HepG2 (cell line): ENCODE data around the gene SLC38A2. TPM values are rescaled to one million over a fixed set of nuclear protein-coding genes. Genes with fewer than 3 reads are reported as not detected.

Source experiments
- CBX1 ChIP-seq: IDR thresholded peaks from one replicate; pipeline ENCODE4 v1.6.1; 2016; ENCODE audit warnings: antibody characterized with exemption, low read depth
- CEBPG ChIP-seq: IDR thresholded peaks from 2 replicates; pipeline ENCODE4 v1.6.1; 2016
- CEBPZ ChIP-seq: IDR thresholded peaks from 2 replicates; pipeline ENCODE4 v1.6.1; 2012; ENCODE audit warnings: low read length, improper control_type of control experiment
- CENPT ChIP-seq: sonication (generic); formaldehyde crosslinking; IDR thresholded peaks from 2 replicates; pipeline ENCODE4 v1.8.0; 2022; ENCODE audit warnings: low read depth, mild to moderate bottlenecking, moderate library complexity, missing genetic modification reagents
- CTCF ChIP-seq: sonication (generic); formaldehyde crosslinking; IDR thresholded peaks from 2 replicates; pipeline ENCODE4 v1.5.0; 2020; ENCODE audit warnings: mild to moderate bottlenecking, missing genetic modification reagents, moderate library complexity
- FOXA1 ChIP-seq, 2 experiments: fragments of 450-650 bp in 1 of 2; sonication (generic) in 1 of 2; formaldehyde crosslinking in 1 of 2; IDR thresholded peaks; 2 replicates each; pipeline versions ENCODE4 v1.4.0 to v1.6.1; 2016 to 2020; ENCODE audit warnings: missing genetic modification reagents in 1 of 2
- GRHL1 ChIP-seq: sonication (generic); formaldehyde crosslinking; conservative IDR thresholded peaks from 2 replicates; pipeline ENCODE4 v1.8.0; 2022; ENCODE audit warnings: missing genetic modification reagents
- GZF1 ChIP-seq: sonication (generic); formaldehyde crosslinking; IDR thresholded peaks from 2 replicates; pipeline ENCODE4 v1.5.1; 2020; ENCODE audit warnings: mild to moderate bottlenecking, missing genetic modification reagents
- HMG20A ChIP-seq: IDR thresholded peaks from 2 replicates; pipeline ENCODE4 v1.6.1; 2016; ENCODE audit warnings: borderline replicate concordance
- JARID2 ChIP-seq: sonication (generic); formaldehyde crosslinking; IDR thresholded peaks from 2 replicates; pipeline ENCODE4 v1.8.1; 2023; ENCODE audit warnings: missing genetic modification reagents, inconsistent platforms; ENCODE audit not compliant: insufficient replicate concordance
- MXD4 ChIP-seq: IDR thresholded peaks from 2 replicates; pipeline ENCODE4 v1.6.1; 2016; ENCODE audit warnings: mild to moderate bottlenecking, missing biosample characterization, missing genetic modification reagents
- RFX1 ChIP-seq: fragments of 450-650 bp; IDR thresholded peaks from 2 replicates; pipeline ENCODE4 v1.6.1; 2017
- TRIM22 ChIP-seq: fragments of 450-650 bp; IDR thresholded peaks from 2 replicates; pipeline ENCODE4 v1.6.1; 2017
- ZMAT5 ChIP-seq: sonication (generic); formaldehyde crosslinking; IDR thresholded peaks from 2 replicates; pipeline ENCODE4 v1.5.0; 2020; ENCODE audit warnings: mild to moderate bottlenecking, low read depth, missing genetic modification reagents, borderline replicate concordance
- ZNF121 ChIP-seq: sonication (generic); formaldehyde crosslinking; IDR thresholded peaks from 2 replicates; pipeline ENCODE4 v1.5.0; 2020; ENCODE audit warnings: mild to moderate bottlenecking, missing genetic modification reagents
- ZNF138 ChIP-seq: sonication (generic); formaldehyde crosslinking; IDR thresholded peaks from 2 replicates; pipeline ENCODE4 v1.5.0; 2020; ENCODE audit warnings: mild to moderate bottlenecking, low read depth, missing genetic modification reagents
- ZNF260 ChIP-seq: sonication (generic); formaldehyde crosslinking; IDR thresholded peaks from 2 replicates; pipeline ENCODE4 v1.4.0; 2020; ENCODE audit warnings: missing genetic modification reagents, low read depth, mild to moderate bottlenecking, borderline replicate concordance
- ZNF451 ChIP-seq: sonication (generic); formaldehyde crosslinking; IDR thresholded peaks from 2 replicates; pipeline ENCODE4 v1.5.0; 2020; ENCODE audit warnings: mild to moderate bottlenecking, missing genetic modification reagents
- ZNF674 ChIP-seq: sonication (generic); formaldehyde crosslinking; IDR thresholded peaks from 2 replicates; pipeline ENCODE4 v1.5.0; 2020; ENCODE audit warnings: low read depth, mild to moderate bottlenecking, missing genetic modification reagents
- ZNF678 ChIP-seq: sonication (generic); formaldehyde crosslinking; IDR thresholded peaks from 2 replicates; pipeline ENCODE4 v1.4.0; 2020; ENCODE audit warnings: mild to moderate bottlenecking, missing genetic modification reagents
- ZNF761 ChIP-seq: sonication (generic); formaldehyde crosslinking; conservative IDR thresholded peaks from 2 replicates; pipeline ENCODE4 v1.4.0; 2020; ENCODE audit warnings: mild to moderate bottlenecking, missing genetic modification reagents
- ZNF792 ChIP-seq: IDR thresholded peaks from 2 replicates; pipeline ENCODE4 v1.6.1; 2016
- polyA plus RNA-seq, 8 experiments: library from polyadenylated mRNA; depleted of rRNA in 3 of 8; stranded (reverse) in 7 of 8; unstranded in 1 of 8; fragments of >200 nt; fragmentation: Illumina TruSeq in 4 of 8; extraction: Trizol in 4 of 8; gene quantifications; 2 replicates each; pipeline versions ENCODE4 v1.2.1 to v1.2.3, GENCODE V29; 2011 to 2016; ENCODE audit warnings: low read depth in 4 of 8, missing spikeins in 1 of 8, mixed read lengths in 1 of 8; ENCODE audit not compliant: insufficient read depth in 1 of 8
- total RNA-seq, 5 experiments: library from RNA; depleted of rRNA; stranded (reverse); fragments of >200 nt; fragmentation: Illumina TruSeq; extraction: Trizol; gene quantifications; 2 replicates each; pipeline ENCODE4 v1.2.3, GENCODE V29; 2016; ENCODE audit warnings: low read depth in 1 of 5

SLC38A2 gene
- total and polyA plus RNA-seq, 2 of the 13 experiments (the other 11 are each of a cell fraction or from before 2014, with no cell fraction given) = 368 to 880 TPM

GRCh38 chr12:46382964-46383653 lies 10.5 kb upstream of the SLC38A2 start (continued):
- peak; percentile 60 for TF ChIP-seq CTCF (CRISPR knock-in tag)
- no peak for TF ChIP-seq CBX1
- no peak for TF ChIP-seq TRIM22
- TF ChIP-seq ZMAT5 = no peak
- TF ChIP-seq ZNF761 (CRISPR knock-in tag) = no peak
- no peak for TF ChIP-seq HMG20A (CRISPR knock-in tag)
- no peak for TF ChIP-seq GZF1 (CRISPR knock-in tag)
- no peak for TF ChIP-seq JARID2
- TF ChIP-seq ZNF678 (CRISPR knock-in tag) = no peak
- no peak for TF ChIP-seq ZNF260
- no peak for TF ChIP-seq FOXA1 (IDR thresholded peaks at IDR 0.05)
- TF ChIP-seq FOXA1 (CRISPR knock-in tag; IDR thresholded peaks at IDR 0.05) = no peak
- TF ChIP-seq CENPT = no peak; the same call in 1 of the 2 replicates
- TF ChIP-seq GRHL1 (CRISPR knock-in tag) = no peak
- TF ChIP-seq ZNF674 (CRISPR knock-in tag) = peak; percentile 30; the same call in 1 of the 2 replicates
- no peak for TF ChIP-seq CEBPG
- TF ChIP-seq CEBPZ = no peak
- TF ChIP-seq ZNF121 (CRISPR knock-in tag) = no peak; the same call in 1 of the 2 replicates
- TF ChIP-seq ZNF792 (CRISPR knock-in tag) = peak; percentile 32; the same call in 1 of the 2 replicates
- 0 out of 2 replicates have a peak, but pooled peaks have one; percentile 46 for TF ChIP-seq ZNF138 (CRISPR knock-in tag)
- peak; percentile 62; the same call in 1 of the 2 replicates for TF ChIP-seq ZNF451 (CRISPR knock-in tag)
- TF ChIP-seq MXD4 (CRISPR knock-in tag) = no peak; the same call in 1 of the 2 replicates
- TF ChIP-seq RFX1 = no peak
